Measurements from ENCODE around the gene OSBPL8.
"Not testable (repeated sequence)": the region's sequence is repeated elsewhere in the genome, so short reads cannot be mapped to it uniquely, and the experiment has no call there.

OSBPL8 gene

DNA sequence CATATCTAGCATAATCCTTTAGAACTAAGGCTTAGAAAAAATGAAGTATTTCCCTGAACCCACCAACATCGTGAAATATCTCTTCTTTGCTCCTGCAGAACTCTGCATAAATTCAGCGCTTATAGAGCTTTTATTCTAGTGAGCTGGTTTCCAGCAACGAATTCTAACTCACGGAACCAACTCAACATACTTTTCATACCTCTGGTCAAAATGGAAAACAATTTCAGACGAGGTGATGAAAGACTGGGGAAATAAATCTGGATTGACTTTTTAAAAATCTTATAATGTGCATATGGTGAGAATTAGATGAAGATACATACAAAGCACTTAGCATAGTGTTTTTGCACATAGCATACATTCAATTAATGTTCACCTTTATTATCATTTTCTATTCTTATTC, 148.8 kb downstream of the OSBPL8 start:
- DNase-seq: no peak

- DNase-seq: no peak
These were observed 149.2 kb downstream of the OSBPL8 start for GRCh38 chr12:76410371-76410770.

GRCh38 chr12:76409074-76409473, 150.5 kb downstream of the OSBPL8 start:
- no peak for DNase-seq

- no peak for DNase-seq
These were observed 151.9 kb downstream of the OSBPL8 start for GRCh38 chr12:76407710-76408109.

DNA sequence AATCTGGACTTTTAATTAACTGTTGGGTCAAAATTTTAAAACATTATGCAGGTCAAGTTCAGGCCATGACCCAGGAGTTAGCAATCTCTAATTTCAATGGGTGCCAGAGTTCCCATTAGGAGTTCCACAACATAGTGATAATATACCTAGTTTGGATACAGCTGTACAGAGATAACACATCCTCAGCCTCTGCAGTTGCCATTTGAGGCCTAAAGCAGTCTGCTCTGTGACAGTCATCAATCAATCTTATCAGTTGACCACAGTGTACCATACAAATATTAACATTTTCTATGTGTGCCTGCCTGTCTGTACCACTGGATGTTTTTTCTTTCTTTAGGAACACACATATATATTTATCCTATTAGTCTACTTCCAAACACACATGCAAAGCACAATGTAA, 157.3 kb downstream of the OSBPL8 start:
- DNase-seq: no peak

GRCh38 chr12:76400136-76400535, 159.4 kb downstream of the OSBPL8 start:
- no peak for DNase-seq

GRCh38 chr12:76399040-76399439, 160.5 kb downstream of the OSBPL8 start:
- no peak for DNase-seq

- no peak for DNase-seq
These were observed 161.5 kb downstream of the OSBPL8 start for GRCh38 chr12:76398106-76398505.

DNA sequence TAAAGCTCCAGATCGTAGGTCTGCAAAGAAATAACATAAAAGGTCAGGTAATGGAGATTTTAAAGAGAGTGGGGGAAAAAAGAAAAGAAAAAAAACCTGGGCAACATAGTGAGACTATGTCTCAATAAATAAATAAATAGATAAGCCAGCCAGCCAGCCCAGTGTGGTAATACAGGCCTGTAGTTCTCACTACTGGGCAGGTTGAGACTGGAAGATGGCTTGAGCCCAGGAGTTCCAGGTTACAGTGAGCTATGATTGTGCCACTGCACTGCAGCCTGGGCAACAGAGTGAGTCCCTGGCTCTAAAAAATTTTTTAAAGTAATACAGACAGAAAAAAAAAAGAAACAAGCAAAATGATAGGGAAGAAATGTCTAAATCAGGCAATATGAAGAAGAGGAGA, 168.1 kb downstream of the OSBPL8 start:
- no peak for DNase-seq

GRCh38 chr12:76387614-76388013, 172.0 kb downstream of the OSBPL8 start:
- no peak for DNase-seq

- DNase-seq: no peak
These were observed 175.0 kb downstream of the OSBPL8 start for GRCh38 chr12:76384560-76384959.

GRCh38 chr12:76383988-76384387, 175.6 kb downstream of the OSBPL8 start:
- no peak for DNase-seq

DNA sequence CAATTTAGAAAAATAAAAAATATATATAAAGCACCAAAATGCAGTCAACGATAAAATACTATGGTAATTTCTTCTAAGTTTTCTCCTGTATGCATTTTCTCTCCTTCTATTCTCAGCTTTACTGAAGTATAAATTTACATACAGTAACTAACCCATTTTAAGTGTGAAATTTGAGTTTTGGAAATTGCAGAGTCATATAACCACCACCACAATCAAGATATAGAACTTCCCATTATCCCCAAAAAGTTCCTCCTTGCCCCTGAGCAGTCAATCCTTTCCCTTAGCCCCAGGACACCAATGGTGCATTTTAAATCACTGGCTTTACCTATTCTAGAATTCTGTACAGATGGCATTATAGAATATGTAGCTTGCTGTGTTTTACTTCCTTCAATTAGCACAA, 180.3 kb downstream of the OSBPL8 start:
- DNase-seq: no peak

- not testable (repeated sequence) for DNase-seq
These were observed 182.7 kb downstream of the OSBPL8 start for GRCh38 chr12:76376876-76377275.

DNA sequence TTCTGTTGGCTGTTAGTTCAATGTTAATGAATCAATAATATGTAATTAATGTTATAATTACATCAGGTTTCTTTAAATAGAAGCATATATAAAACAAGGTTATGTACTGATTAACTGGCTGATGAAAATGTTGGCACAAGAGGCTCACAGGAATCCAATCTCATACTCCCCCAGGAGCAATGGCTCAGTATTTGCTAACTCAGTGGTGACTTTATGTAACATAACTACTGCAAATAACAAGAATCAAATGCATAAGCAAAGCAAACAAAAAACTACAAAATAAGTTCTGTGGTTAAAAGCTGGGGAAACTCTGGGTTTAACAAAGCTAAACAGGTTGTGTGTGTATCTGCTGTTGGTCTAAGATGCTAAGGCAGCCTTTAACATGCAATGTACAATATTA, 183.6 kb downstream of the OSBPL8 start:
- DNase-seq: no peak

- no peak for DNase-seq
These were observed 184.1 kb downstream of the OSBPL8 start for GRCh38 chr12:76375470-76375869.

DNA sequence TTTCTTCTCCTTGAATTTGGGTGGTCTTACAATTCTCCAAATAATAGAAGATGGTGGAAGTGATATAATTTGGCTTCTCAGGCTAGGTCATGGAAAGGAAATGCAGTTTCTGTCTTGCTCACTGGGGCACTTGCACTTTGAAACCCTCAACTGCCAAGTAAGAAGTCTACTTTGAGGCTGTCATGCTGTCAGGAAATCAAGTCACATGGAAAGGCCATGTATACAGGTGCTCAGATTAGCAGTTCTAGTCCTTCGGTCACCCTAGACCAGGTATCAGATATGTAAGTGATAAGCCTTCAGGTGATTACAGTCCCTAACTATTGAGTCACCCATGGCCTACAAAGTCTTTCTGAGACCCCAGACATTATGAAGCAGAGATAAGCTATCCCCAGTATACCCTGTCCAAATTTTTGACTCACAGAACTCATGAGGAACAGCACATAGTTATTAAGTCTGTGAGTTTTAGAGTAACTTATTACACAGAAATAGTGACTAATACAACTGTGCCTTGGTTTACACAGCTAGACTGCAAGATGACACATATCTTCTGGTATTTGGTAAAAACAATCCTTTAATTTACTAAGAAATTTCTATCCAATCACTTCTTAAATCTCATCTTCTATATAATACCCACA, 185.1 kb downstream of the OSBPL8 start:
- DNase-seq: no peak

GRCh38 chr12:76368230-76368629, 191.3 kb downstream of the OSBPL8 start:
- DNase-seq: no peak

- no peak for DNase-seq
These were observed 193.4 kb downstream of the OSBPL8 start for GRCh38 chr12:76366163-76366562.

DNA sequence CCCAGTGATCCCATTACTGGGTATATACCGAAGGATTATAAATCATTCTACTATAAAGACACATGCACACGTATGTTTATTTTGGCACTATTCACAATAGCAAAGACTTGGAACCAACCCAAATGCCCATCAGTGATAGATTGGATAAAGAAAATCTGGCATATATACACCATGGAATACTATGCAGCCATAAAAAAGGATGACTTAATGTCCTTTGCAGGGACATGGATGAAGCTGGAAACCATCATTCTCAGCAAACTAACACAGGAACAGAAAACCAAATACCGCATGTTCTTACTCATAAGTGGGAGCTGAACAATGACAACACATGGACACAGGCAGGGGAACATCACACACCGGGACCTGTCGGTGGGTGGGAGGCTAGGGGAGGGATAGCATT, 195.4 kb downstream of the OSBPL8 start:
- DNase-seq: not testable (repeated sequence)

GRCh38 chr12:76360316-76360715, 199.3 kb downstream of the OSBPL8 start:
- no peak for DNase-seq

DNA sequence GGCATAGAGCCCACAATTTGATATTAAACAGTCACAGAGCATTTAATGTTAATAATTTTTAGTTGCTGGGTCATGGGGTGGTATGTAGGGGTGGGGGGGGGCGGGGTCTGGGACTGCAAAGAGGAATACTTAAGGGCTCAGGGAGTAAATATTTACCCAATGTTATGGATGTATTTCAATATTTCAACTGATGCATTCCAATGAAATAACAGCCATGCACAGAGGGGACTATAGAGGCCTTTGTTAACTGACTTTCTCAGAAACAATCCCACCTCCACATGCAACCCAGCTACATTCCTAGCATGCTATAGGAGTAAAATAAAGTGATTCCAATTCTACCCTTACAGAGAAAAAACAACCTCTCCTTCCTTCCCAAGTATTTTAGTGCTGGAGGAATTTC, 203.5 kb downstream of the OSBPL8 start:
- no peak for DNase-seq

DNA sequence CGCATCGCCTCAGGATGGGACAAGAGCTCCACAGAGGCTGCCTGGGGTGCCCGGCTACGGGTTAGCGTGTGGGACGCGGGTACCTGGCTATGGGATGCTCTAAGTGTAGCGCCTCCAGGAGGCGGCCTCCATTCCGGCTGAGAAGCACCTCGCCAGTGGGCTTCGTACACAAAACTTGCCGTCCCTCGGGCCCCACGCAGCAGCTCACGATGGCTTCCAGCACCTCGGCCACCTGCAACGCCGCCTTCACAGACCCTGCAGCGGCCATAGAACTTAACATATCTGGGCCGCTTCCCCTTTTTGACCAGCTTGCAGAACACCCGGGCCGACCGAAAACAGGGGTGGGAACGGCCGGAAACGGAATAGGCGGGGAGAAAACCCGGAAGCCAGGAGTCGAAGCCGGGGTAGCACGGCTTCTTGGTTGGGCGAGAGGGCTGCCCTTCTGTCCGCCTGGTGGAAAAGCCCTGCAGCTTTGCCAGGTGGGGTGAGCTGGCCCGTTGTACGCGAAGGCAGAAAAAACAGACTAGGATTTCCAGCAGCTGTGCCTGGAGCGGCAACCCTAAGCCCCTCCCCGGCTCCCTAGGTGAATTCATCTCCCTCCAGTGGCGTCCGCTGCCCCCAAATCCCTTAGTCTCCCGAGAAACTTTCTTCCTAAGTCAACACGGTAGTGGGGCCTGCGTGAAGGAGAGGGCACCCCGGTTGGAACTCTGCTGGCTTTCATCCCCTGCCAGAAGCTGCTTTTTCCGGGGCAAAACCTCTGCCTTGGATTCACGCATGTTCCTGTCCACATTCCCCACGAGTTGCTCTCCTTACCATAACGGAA, 211.3 kb downstream of the OSBPL8 start, which contains the start of gene BBS10:
TSS of gene BBS10 (minus strand) at position 337 of the 823 bp plus-strand sequence. CDS start at position 280, 57 bp downstream.
- DNase-seq: peak; percentile 77 to 81

DNA sequence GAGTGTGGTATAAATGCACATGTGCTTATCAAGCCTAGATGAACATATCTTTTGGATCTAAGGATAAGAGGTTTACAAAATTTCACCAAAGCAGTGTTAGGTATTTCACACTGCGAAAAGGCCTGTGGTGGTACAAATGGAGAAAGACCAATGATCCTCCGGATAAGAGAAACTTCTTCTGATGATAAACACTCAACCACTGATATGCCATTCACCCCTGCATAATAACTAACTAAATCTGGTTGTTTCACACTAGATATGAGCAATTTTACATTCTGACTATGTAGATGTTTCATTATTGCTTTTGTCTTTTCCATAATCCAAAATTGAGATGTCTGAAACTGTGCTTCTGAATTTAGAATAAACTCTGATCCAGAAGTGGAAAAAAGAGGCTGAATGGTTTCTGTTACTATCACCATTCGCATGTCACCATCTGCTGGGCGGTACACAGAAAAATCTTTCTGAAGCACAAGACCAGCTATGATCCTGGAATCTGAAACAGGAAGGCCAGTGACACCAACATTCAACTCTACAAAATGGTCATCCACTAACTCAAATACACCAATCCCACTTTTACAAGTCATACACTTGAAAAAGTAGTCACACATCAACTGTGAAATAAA, 212.7 kb downstream of the OSBPL8 start:
- no peak for DNase-seq
